ENCODE measurements around the gene COL25A1.

Gene COL25A1

GRCh38 chr4:109302361-109303139 lies at the start of gene COL25A1:
Gene COL25A1, minus strand, starts transcription at chr4:109302658.
- peak in 1 of 2 donors; percentile 11 for DNase-seq (ENCODE audit: extremely low read depth in 1 of 2, low read depth in 1 of 2)

DNA sequence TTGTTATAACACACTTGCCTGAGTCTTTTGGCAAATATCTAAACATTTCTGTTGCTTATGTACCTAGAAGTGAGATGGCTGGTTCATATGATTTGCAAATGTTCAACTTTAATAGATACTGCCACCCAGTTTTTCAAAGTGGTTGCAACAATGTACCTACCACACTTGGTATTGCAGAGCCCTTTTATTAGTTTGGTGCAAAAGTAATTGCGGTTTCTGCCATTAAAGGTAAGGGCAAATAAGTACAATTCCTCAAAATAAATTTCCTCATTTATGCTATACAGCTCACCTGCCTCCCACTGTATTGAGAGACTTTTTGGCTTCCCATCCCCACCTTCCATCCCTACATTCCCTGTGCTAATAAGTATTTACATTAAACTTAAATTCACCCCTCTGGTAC lies 47.7 kb upstream of the COL25A1 start:
- DNase-seq (ENCODE audit: extremely low read depth in 1 of 2, low read depth in 1 of 2), result no peak

DNA sequence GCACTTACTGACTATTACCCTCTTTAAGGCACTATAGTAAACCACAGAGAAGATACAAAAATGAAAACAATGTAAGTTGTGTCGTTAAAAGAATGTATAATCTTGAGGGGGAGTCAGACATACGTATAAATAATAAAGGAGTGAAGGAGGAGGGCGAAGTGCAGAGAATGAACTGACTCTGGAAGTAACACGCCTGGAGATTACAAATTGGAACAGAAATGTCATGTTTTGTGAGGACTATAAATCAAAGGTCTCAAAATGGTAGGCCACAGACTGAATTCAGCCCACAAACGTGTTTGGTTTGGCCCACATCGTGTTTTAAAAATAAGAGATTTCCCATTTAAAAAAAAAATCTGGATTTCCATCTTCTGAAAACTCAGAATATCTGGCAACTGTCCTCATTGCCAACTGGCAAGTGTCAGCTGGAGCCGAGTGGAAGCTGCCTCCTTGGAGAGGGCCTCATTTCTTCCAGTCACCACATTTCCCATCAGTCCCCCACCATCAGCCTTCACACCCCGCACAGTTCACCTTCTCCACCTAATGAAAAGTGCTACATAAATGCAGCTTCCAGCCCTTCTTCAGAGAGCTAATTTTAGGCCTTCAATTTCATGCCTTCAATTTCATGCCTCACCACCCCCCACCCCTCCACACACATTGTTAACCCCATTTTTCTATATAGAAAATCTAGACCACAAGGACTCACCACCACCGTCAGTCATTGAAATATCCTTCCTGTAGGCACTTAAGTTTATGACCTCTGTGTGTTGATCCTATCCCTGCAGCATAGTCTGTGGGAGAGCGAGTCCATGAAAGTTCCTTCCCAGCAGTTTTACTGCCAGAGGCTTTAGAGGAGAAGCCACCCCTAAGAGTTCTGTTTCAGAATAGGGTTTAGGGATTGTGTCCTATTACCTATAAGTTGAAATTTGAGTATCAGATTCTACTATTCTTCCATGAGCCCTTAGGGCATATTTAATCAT lies 32.0 kb upstream of the COL25A1 start:
- no peak for DNase-seq (ENCODE audit: extremely low read depth in 1 of 2, low read depth in 1 of 2)

DNA sequence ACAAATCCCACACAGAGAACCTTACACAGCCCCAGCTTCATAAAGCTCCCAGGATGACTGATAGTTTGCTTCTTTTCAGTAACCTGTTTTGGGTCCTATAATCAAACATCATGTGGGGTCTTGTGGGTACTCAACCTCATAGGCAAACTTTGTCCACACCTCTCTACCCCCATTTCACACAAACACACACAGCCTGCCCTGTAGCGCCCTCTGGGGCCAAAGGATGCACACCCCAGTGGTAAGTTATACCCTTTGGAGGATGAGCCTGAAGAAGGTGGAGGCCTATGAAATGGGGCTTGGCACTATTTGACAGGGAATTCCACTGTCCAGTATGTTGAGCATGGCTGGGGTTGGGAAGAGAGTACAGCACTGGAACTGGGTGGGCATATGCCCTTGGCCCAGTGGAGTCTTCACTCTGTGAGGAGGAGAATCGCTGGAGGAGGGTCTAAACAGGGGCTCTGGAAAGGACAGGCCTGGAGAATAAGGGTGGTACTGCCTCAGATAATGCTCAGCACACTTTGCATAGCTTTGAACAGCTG lies 30.5 kb upstream of the COL25A1 start:
- DNase-seq (ENCODE audit: extremely low read depth in 1 of 2, low read depth in 1 of 2), result no peak

GRCh38 chr4:109327641-109328040 lies 25.2 kb upstream of the COL25A1 start:
- no peak for DNase-seq (ENCODE audit: extremely low read depth in 1 of 2, low read depth in 1 of 2)

DNA sequence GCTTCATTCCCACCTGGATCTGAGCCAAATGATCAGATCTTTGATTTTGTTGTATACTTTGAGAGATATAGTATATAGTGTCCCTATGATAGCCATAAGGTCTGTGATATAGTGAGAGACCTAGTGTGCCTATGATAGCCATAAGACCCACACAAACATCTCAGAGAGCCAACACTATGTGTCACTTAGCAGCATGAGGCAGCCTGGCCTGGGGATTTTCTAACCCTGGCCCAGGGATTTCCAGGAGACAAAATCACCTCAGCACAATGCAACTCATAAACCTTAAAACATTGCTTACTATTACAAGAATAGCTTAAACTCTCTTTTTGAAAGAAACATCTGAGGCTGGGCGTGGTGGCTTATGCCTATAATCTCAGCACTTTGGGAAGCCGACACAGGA lies 23.2 kb upstream of the COL25A1 start:
- no peak for DNase-seq (ENCODE audit: extremely low read depth in 1 of 2, low read depth in 1 of 2)

DNA sequence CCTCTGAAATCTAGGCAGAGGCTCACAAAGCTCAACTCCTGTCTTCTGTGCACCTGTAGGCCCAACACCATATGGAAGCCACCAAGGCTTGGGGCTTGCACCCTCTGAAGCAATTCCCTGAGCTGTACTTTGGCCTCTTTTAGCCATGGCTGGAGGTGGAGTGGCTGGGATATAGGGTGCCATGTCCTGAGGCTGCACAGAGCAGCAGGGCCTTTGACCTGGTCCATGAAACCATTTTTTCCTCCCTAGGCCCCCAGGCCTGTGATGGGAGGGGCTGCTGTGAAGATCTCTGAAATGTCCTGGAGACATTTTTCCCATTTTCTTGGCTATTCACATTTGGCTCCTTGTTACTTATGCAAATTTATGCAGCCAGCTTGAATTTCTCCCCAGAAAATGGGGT lies 20.9 kb upstream of the COL25A1 start:
- DNase-seq (ENCODE audit: extremely low read depth in 1 of 2, low read depth in 1 of 2), result no peak

GRCh38 chr4:109321232-109321631 lies 18.8 kb upstream of the COL25A1 start:
- no peak for DNase-seq (ENCODE audit: extremely low read depth in 1 of 2, low read depth in 1 of 2)

DNA sequence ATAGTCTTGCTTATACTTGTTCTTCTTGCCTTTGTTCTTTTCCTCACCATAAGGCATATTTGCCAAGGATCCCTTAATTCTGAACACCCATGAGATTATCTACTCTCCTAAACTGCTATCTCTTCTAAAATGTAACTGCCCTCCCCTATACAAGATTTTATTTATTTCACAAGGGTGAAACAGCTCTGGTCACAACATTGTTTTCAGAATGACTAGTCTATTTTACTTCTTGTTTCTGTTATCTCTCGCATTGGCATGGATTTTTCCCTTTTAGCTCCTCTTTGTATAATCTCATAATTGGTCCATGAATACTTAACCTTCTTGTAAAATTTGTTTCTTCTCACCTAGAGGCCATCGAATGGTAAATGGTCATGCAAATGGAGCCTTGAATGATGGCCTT lies 17.2 kb upstream of the COL25A1 start:
- DNase-seq (ENCODE audit: extremely low read depth in 1 of 2, low read depth in 1 of 2), result no peak

GRCh38 chr4:109319156-109319555 lies 16.7 kb upstream of the COL25A1 start:
- no peak for DNase-seq (ENCODE audit: extremely low read depth in 1 of 2, low read depth in 1 of 2)

DNA sequence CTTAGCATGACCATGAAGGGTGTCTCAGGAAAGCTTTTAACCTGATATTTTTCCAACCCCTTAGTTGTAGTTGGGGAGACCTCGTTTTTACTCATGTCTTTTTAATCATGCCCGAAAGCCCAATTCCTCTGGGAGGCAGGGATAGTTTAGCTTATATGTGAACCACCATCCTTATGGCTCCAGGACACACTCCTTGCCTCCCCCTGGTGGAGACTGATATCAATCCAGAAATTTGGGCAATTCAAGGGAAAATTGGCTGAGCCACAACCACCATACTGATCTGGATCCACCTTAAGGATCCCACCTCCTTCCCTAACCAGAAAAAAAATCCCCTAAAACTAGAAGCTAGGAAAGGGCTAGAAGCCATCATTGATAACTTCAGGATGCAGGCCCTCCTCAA lies 13.4 kb upstream of the COL25A1 start:
- no peak for DNase-seq (ENCODE audit: extremely low read depth in 1 of 2, low read depth in 1 of 2)

DNA sequence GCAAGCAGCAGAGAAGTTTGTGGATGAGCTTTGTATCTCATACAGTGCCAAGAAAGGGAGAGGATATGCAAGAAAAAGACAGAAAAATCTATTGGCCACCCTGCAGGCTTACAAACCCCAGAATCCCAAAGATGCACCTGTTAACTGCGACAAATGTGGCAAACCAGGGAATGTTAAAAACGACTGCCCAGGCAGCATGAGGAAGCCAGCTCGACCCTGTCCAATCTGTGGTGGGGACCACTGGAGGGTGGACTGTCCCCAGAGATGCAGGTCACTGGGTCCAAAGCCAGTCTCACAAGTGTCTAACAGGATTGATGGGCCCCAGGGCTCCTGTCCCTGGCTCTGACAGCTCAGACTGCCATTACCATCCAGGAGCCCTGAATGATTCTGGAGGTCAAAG lies 12.9 kb upstream of the COL25A1 start:
- no peak for DNase-seq (ENCODE audit: extremely low read depth in 1 of 2, low read depth in 1 of 2)

- no peak for DNase-seq (ENCODE audit: extremely low read depth in 1 of 2, low read depth in 1 of 2)
Observed at GRCh38 chr4:109313168-109314133, 11.0 kb upstream of the COL25A1 start.

- no peak for DNase-seq (ENCODE audit: extremely low read depth in 1 of 2, low read depth in 1 of 2)
Observed at GRCh38 chr4:109303140-109303496, 660 bp upstream of the COL25A1 start.

- no peak for DNase-seq (ENCODE audit: extremely low read depth in 1 of 2, low read depth in 1 of 2)
Observed at GRCh38 chr4:109301651-109302360, 652 bp downstream of the COL25A1 start.

DNA sequence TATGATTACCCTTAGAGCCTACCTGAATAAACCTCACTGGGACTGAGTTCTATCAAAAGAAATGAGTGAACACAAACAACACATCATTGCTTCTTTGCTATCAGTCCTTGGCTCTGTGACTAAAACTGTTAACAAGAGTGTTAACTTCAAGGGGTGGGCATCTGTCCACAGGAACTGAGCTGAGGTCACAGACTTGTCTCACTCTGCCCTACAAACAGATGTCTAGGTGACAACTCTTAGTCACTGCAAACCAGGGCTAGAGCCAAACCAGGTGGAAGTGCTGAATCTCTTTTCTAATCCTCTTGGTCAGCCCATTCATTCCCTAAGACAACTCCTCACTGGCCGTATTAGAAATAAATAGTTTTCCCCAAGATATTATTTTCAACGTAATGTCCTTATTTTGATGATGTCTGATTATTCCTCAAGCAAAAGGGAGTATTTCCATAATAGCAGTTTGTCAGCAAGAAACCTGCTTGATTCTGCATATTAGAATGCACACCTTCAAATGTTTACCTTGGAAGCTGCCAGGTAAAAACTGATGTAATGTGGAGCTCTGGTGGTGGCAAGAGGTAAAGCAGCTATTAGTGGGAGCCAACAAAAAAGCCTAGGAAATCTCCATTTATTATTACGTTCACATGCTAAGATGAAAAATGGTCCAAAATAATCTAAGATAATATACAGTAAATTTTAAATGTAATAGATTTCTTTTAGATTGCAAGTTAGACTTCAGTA lies 4.0 kb downstream of the COL25A1 start:
- no peak for DNase-seq (ENCODE audit: extremely low read depth in 1 of 2, low read depth in 1 of 2)

GRCh38 chr4:109296527-109296926 lies 5.9 kb downstream of the COL25A1 start:
- no peak for DNase-seq (ENCODE audit: extremely low read depth in 1 of 2, low read depth in 1 of 2)

GRCh38 chr4:109295081-109295480 lies 7.4 kb downstream of the COL25A1 start:
- DNase-seq (ENCODE audit: extremely low read depth in 1 of 2, low read depth in 1 of 2), result no peak

GRCh38 chr4:109294468-109295020 lies 7.9 kb downstream of the COL25A1 start:
- no peak for DNase-seq (ENCODE audit: extremely low read depth in 1 of 2, low read depth in 1 of 2)

All from activated CD8-positive, alpha-beta memory T cell treated with anti-CD3 and anti-CD28 coated beads for 1 hour (primary cell).